H1 (cell line): ENCODE data around the gene UQCR10. TPM values are rescaled to one million over a fixed set of nuclear protein-coding genes. Genes with fewer than 3 reads are reported as not detected.

Experiments
- CTCF ChIA-PET: fragments of 300-600 bp; sonication (Branson Sonifier 250); formaldehyde crosslinking; loops from one replicate; lab custom pipeline; 2021; ENCODE audit not compliant: partially characterized antibody; lab: Charles Lee
- POLR2A ChIA-PET: fragments of 300-600 bp; sonication (Branson Sonifier 250); formaldehyde crosslinking; loops from one replicate; lab custom pipeline; 2021; ENCODE audit warnings: inconsistent platforms; ENCODE audit not compliant: partially characterized antibody; lab: Charles Lee
- DNase-seq, 2 experiments: peaks; one replicate each; pipeline versions ENCODE4 v3.0.0 to v3.0.0-alpha.2; 2010 to 2022; ENCODE audit warnings: low spot score in 2 of 2, low read depth in 1 of 2, mixed read lengths in 1 of 2
- FAIRE-seq: peaks from 2 replicates; lab custom pipeline; 2011; peaks lifted over from hg19 to GRCh38; lab: Jason Lieb, UNC
- H2AFZ ChIP-seq: 2 replicates; pipeline ENCODE4 v1.8.1; 2012; ENCODE audit warnings: low read length, inconsistent platforms
- H2AK5ac ChIP-seq: 2 replicates; pipeline ENCODE4 v1.6.1; 2013; ENCODE audit warnings: low read depth, low read length
- H2BK120ac ChIP-seq: replicated peaks from 2 replicates; pipeline ENCODE3; 2013; ENCODE audit warnings: low read depth, low read length, inconsistent platforms
- H2BK12ac ChIP-seq: 2 replicates; pipeline ENCODE4 v1.6.1; 2013; ENCODE audit warnings: low read depth, low read length
- H2BK15ac ChIP-seq: 2 replicates; pipeline ENCODE4 v1.6.1; 2013; ENCODE audit warnings: low read length
- H2BK20ac ChIP-seq: 2 replicates; pipeline ENCODE4 v1.6.1; 2013; ENCODE audit warnings: low read length
- H2BK5ac ChIP-seq: 2 replicates; pipeline ENCODE4 v1.6.1; 2013; ENCODE audit warnings: low read depth, low read length
- H3K14ac ChIP-seq: 2 replicates; pipeline ENCODE4 v1.6.1; 2013; ENCODE audit warnings: inconsistent platforms; ENCODE audit not compliant: insufficient read length
- H3K18ac ChIP-seq: 2 replicates; pipeline ENCODE4 v1.6.1; 2013; ENCODE audit warnings: low read length; ENCODE audit errors: extremely low read depth
- H3K23ac ChIP-seq: 2 replicates; pipeline ENCODE4 v1.6.1; 2013; ENCODE audit warnings: inconsistent platforms; ENCODE audit not compliant: insufficient read length
- H3K23me2 ChIP-seq: 2 replicates; pipeline ENCODE4 v1.6.1; 2013; ENCODE audit warnings: low read depth, low read length
- H3K27ac ChIP-seq: 2 replicates; pipeline ENCODE4 v1.6.1; 2011; ENCODE audit warnings: low read depth, low read length, inconsistent platforms
- H3K27me3 ChIP-seq, 4 experiments: replicated peaks in 1 of 4; 1 replicate in 1 of 4; 2 replicates in 3 of 4; pipeline versions ENCODE4 v1.6.1 to v1.8.1; 2011 to 2013; ENCODE audit warnings: low read length in 3 of 4, mild to moderate bottlenecking in 3 of 4, inconsistent platforms in 2 of 4, mixed read lengths in 2 of 4, moderate library complexity in 1 of 4; ENCODE audit not compliant: control insufficient read depth in 3 of 4, insufficient read depth in 3 of 4; ENCODE audit errors: extremely low read depth in 1 of 4
- H3K36me3 ChIP-seq, 4 experiments: 2 replicates each; pipeline versions ENCODE4 v1.6.1 to v1.8.1; 2011 to 2013; ENCODE audit warnings: mild to moderate bottlenecking in 4 of 4, low read length in 3 of 4, moderate library complexity in 2 of 4, control low read depth in 1 of 4, inconsistent platforms in 1 of 4; ENCODE audit not compliant: insufficient read depth in 4 of 4, control insufficient read depth in 2 of 4
- H3K4ac ChIP-seq: replicated peaks from 2 replicates; pipeline ENCODE3; 2013; ENCODE audit warnings: low read length, low read depth, mixed read lengths, inconsistent platforms; ENCODE audit not compliant: insufficient read length
- H3K4me1 ChIP-seq, 4 experiments: replicated peaks in 1 of 4; 1 replicate in 1 of 4; 2 replicates in 3 of 4; pipeline versions ENCODE4 v1.6.1 to v1.8.1; 2011 to 2013; ENCODE audit warnings: low read length in 3 of 4, inconsistent platforms in 2 of 4, mixed read lengths in 1 of 4; ENCODE audit not compliant: insufficient read depth in 4 of 4, control insufficient read depth in 3 of 4
- H3K4me2 ChIP-seq, 2 experiments: 2 replicates each; pipeline versions ENCODE4 v1.6.1 to v1.8.1; 2011 to 2013; ENCODE audit warnings: low read depth in 2 of 2, low read length in 2 of 2, control low read depth in 1 of 2, inconsistent platforms in 1 of 2, mild to moderate bottlenecking in 1 of 2; ENCODE audit not compliant: insufficient read depth in 1 of 2
- H3K4me3 ChIP-seq, 4 experiments: fragments of 200-600, 300-600 bp in 1 of 4; sonication (generic), shearing (Covaris generic), sonication (Bioruptor Twin) in 1 of 4; 2 replicates each; pipeline versions ENCODE4 v1.5.1 to v1.8.1; 2011 to 2016; ENCODE audit warnings: low read length in 4 of 4, low read depth in 3 of 4, control low read depth in 2 of 4, inconsistent platforms in 2 of 4, mild to moderate bottlenecking in 2 of 4, mixed read lengths in 1 of 4, moderate library complexity in 1 of 4; ENCODE audit not compliant: insufficient read depth in 2 of 4; ENCODE audit errors: extremely low read depth in 1 of 4
- H3K56ac ChIP-seq: replicated peaks from 2 replicates; pipeline ENCODE3; 2013; ENCODE audit warnings: low read depth, mild to moderate bottlenecking, mixed read lengths, low read length, inconsistent platforms; ENCODE audit not compliant: insufficient read length
- H3K79me1 ChIP-seq: 2 replicates; pipeline ENCODE4 v1.6.1; 2013; ENCODE audit warnings: low read depth, low read length, control low read depth
- H3K79me2 ChIP-seq, 2 experiments: 2 replicates each; pipeline versions ENCODE4 v1.6.1 to v1.8.1; 2012 to 2013; ENCODE audit warnings: low read length in 2 of 2, mild to moderate bottlenecking in 2 of 2, inconsistent platforms in 1 of 2; ENCODE audit not compliant: insufficient read depth in 2 of 2, control insufficient read depth in 1 of 2
- H3K9ac ChIP-seq, 4 experiments: replicated peaks in 1 of 4; 1 replicate in 1 of 4; 2 replicates in 3 of 4; pipeline versions ENCODE4 v1.6.1 to v1.8.1; 2011 to 2013; ENCODE audit warnings: low read depth in 3 of 4, low read length in 3 of 4, control low read depth in 2 of 4, mild to moderate bottlenecking in 2 of 4, moderate library complexity in 2 of 4, inconsistent platforms in 1 of 4; ENCODE audit errors: extremely low read depth in 1 of 4
- H3K9me3 ChIP-seq, 2 experiments: 2 replicates each; pipeline versions ENCODE4 v1.6.1 to v1.8.1; 2012 to 2013; ENCODE audit warnings: mild to moderate bottlenecking in 2 of 2, moderate library complexity in 2 of 2, control low read depth in 1 of 2, inconsistent platforms in 1 of 2, low read depth in 1 of 2, low read length in 1 of 2, mixed read lengths in 1 of 2; ENCODE audit not compliant: insufficient read depth in 2 of 2
- H4K20me1 ChIP-seq, 2 experiments: replicated peaks in 1 of 2; 2 replicates each; pipeline versions ENCODE3 to v1.8.1; 2011 to 2013; ENCODE audit warnings: inconsistent platforms in 2 of 2, low read length in 2 of 2, mild to moderate bottlenecking in 1 of 2; ENCODE audit not compliant: insufficient read depth in 2 of 2, control insufficient read depth in 1 of 2
- H4K5ac ChIP-seq: 2 replicates; pipeline ENCODE4 v1.6.1; 2013; ENCODE audit warnings: low read length, low read depth, mixed read lengths, inconsistent platforms; ENCODE audit not compliant: insufficient read length
- H4K8ac ChIP-seq: 2 replicates; pipeline ENCODE4 v1.8.0; 2013; ENCODE audit warnings: mild to moderate bottlenecking, moderate library complexity, low read length, inconsistent platforms; ENCODE audit not compliant: insufficient read depth; ENCODE audit errors: extremely low read depth
- H4K91ac ChIP-seq: replicated peaks from 2 replicates; pipeline ENCODE3; 2013; ENCODE audit warnings: low read length, mixed read lengths, inconsistent platforms; ENCODE audit not compliant: insufficient read length
- ASH2L ChIP-seq: fragments of 200-600, 300-600 bp; sonication (generic); IDR thresholded peaks from one replicate; pipeline ENCODE4 v1.7.1; 2017; ENCODE audit warnings: low read length
- KDM1A ChIP-seq: fragments of 200-600, 300-600 bp; sonication (generic); IDR thresholded peaks from 2 replicates; pipeline ENCODE4 v1.7.1; 2016; ENCODE audit warnings: mild to moderate bottlenecking, low read length, borderline replicate concordance
- NRF1 ChIP-seq: IDR thresholded peaks from 2 replicates; pipeline ENCODE4 v1.6.1; 2011; ENCODE audit warnings: mild to moderate bottlenecking, low read depth, low read length, improper control_type of control experiment
- RFX5 ChIP-seq: IDR thresholded peaks from 2 replicates; pipeline ENCODE4 v1.6.1; 2011; ENCODE audit warnings: low read depth, low read length, improper control_type of control experiment, borderline replicate concordance
- SAP30 ChIP-seq: fragments of 300-600 bp; sonication (generic); IDR thresholded peaks from 2 replicates; pipeline ENCODE4 v1.7.1; 2012; ENCODE audit warnings: low read length, moderate library complexity, mild to moderate bottlenecking, inconsistent platforms; ENCODE audit not compliant: insufficient read depth, insufficient replicate concordance
- TBP ChIP-seq: IDR thresholded peaks from 2 replicates; pipeline ENCODE4 v1.6.1; 2011; ENCODE audit warnings: low read depth, low read length, improper control_type of control experiment
- ZNF274 ChIP-seq: IDR thresholded peaks from 2 replicates; pipeline ENCODE4 v1.7.0; 2012; ENCODE audit warnings: low read length, borderline replicate concordance; ENCODE audit errors: extremely low read depth
- WGBS, 2 experiments: shearing (Covaris generic) in 1 of 2; methylation state at CpG; one replicate each; pipeline versions ENCODE4 v1.1.6 to v1.1.7; 2013 to 2015; ENCODE audit warnings: low lambda C conversion rate in 2 of 2, mixed read lengths in 2 of 2, inconsistent platforms in 1 of 2, low coverage in 1 of 2, missing lambda C conversion rate in 1 of 2; ENCODE audit not compliant: insufficient replicate concordance in 2 of 2, insufficient coverage in 1 of 2, insufficient read length in 1 of 2; ENCODE audit errors: extremely low coverage in 1 of 2, missing lambda C conversion rate in 1 of 2; 5-methylcytosine and 5-hydroxymethylcytosine counted together
- long read RNA-seq, 2 experiments: library from RNA in 1 of 2; library from capped mRNA in 1 of 2; stranded (forward); transcript quantifications; one replicate each; pipeline ENCODE4 v2.0.0, GENCODE V29; 2021; ENCODE audit warnings: inconsistent platforms in 1 of 2
- polyA minus RNA-seq, 3 experiments: library from RNA; depleted of rRNA, polyadenylated mRNA; stranded (reverse); fragments of >200 nt; gene quantifications; 1 replicate in 2 of 3; 2 replicates in 1 of 3; pipeline ENCODE4 v1.2.3, GENCODE V29; 2011
- polyA plus RNA-seq, 7 experiments: library from polyadenylated mRNA; depleted of rRNA in 3 of 7; stranded (reverse) in 5 of 7; unstranded in 2 of 7; fragments of >200 nt in 5 of 7; fragments of 200-250 nt in 2 of 7; gene quantifications; 1 replicate in 5 of 7; 2 replicates in 1 of 7; 4 replicates in 1 of 7; pipeline versions ENCODE4 v1.2.1 to v1.2.3, GENCODE V29; 2011 to 2013; ENCODE audit warnings: missing spikeins in 2 of 7, mixed read lengths in 2 of 7
- total RNA-seq: library from RNA; stranded (reverse); fragmentation: NEBNext Ultra II Directional; extraction: Animal tissue kit (Norgen Biotek cat#: 25700); gene quantifications from 2 replicates; pipeline ENCODE4 v1.2.1, GENCODE V29; 2021

Gene UQCR10
- total RNA-seq: 102 and 106 TPM in 2 replicates
- polyA plus RNA-seq (2011; rRNA removed): 253 and 260 TPM in 2 replicates
- polyA plus RNA-seq (2011; cell fraction: cytosol; rRNA removed): 192 TPM
- polyA plus RNA-seq (2011; cell fraction: nucleus; rRNA removed): 141 TPM
- polyA plus RNA-seq (2012, experiment 1 of 2): 152 to 189 TPM (median 187 TPM) in 4 replicates
- polyA plus RNA-seq (2012, experiment 2 of 2): 132 TPM
- 123 TPM for polyA plus RNA-seq (2013, experiment 1 of 2)
- polyA plus RNA-seq (2013, experiment 2 of 2): 125 TPM
- 52.2 and 80.8 TPM in 2 replicates for polyA minus RNA-seq (2011; rRNA and poly(A)+ RNA removed)
- polyA minus RNA-seq (2011; cell fraction: cytosol; rRNA and poly(A)+ RNA removed): 63.9 TPM
- 56.3 TPM for polyA minus RNA-seq (2011; cell fraction: nucleus; rRNA and poly(A)+ RNA removed)
- long read RNA-seq, experiment 1, transcript UQCR10-201 (2 exons, 916 nt): major isoform, 209 of 244 reads
- long read RNA-seq, experiment 1, transcript UQCR10-202 (2 exons, 584 nt): minor isoform, 26 of 244 reads
- long read RNA-seq, experiment 1, partial matches to known transcripts: 0 of 244 reads
- long read RNA-seq, experiment 1, other reads (novel, unspliced or antisense): 9 of 244 reads
- long read RNA-seq, experiment 2, transcript UQCR10-201 (2 exons, 916 nt): major isoform, 12 of 16 reads
- long read RNA-seq, experiment 2, partial matches to known transcripts: 0 of 16 reads
- long read RNA-seq, experiment 2, other reads (novel, unspliced or antisense): 2 of 16 reads

- 6% methylated on average over 46 of the region's 46 CpGs; no CpG with 5 or more reads in 1 of the 2 experiments for WGBS, 2 experiments
- FAIRE-seq: no peak
- TF ChIP-seq ASH2L (no peak), RFX5 (no peak), TBP (peak; percentile 46), SAP30 (peak; percentile 70), KDM1A (no peak), NRF1 (peak; percentile 92), ZNF274 (no peak)
These were observed at the start of gene UQCR10 for GRCh38 chr22:29767171-29768051. UQCR10 (plus strand) TSS chr22:29767369; CDS start chr22:29767399, 30 bp downstream.

More at GRCh38 chr22:29767171-29768051, at the start of gene UQCR10:
- Histone ChIP-seq H3K14ac (no peak within 1 kb of the TSS), H4K5ac (peak within 1 kb of the TSS; percentile 97), H2AK5ac (no peak within 1 kb of the TSS), H3K9ac (peak within 1 kb of the TSS; percentile 76 to 98 (median 94)), H2BK120ac (no peak within 1 kb of the TSS), H3K4me1 (peaks cover 3 to 5% (median 4%) of the 10 kb centered on the region in 4 experiments; a peak in 6 of 7 replicates), H2AFZ (peak within 1 kb of the TSS; percentile 99), H2BK20ac (no peak within 1 kb of the TSS), H3K18ac (peak within 1 kb of the TSS; percentile 65), H3K4me2 (peak within 1 kb of the TSS; percentile 77 to 90), H3K4me3 (peak within 1 kb of the TSS; percentile 78 to 99 (median 92)), H4K8ac (peak within 1 kb of the TSS; percentile 97; the same call in 1 of the 2 replicates), H3K23ac (no peak within 1 kb of the TSS), H3K27me3 (no peaks in the 10 kb centered on the region), H3K4ac (peak within 1 kb of the TSS; percentile 33), H2BK5ac (peak within 1 kb of the TSS; percentile 95), H3K79me1 (peaks cover 5% of the 10 kb centered on the region), H3K23me2 (peaks cover 3% of the 10 kb centered on the region; the same call in 1 of the 2 replicates), H3K9me3 (no peaks in the 10 kb centered on the region), H4K91ac (peak within 1 kb of the TSS; percentile 62), H3K36me3 (peaks cover 3 to 13% (median 6%) of the 10 kb centered on the region in 4 experiments; a peak in 6 of 8 replicates), H2BK15ac (peak within 1 kb of the TSS; percentile 67; the same call in 1 of the 2 replicates), H3K27ac (peak within 1 kb of the TSS; percentile 91), H3K79me2 (peaks cover 4 to 13% of the 10 kb centered on the region in 2 experiments; a peak in 2 of 4 replicates), H3K56ac (peak within 1 kb of the TSS; percentile 21), H2BK12ac (peak within 1 kb of the TSS; percentile 51; the same call in 1 of the 2 replicates), H4K20me1 (peaks cover 0 to 3% of the 10 kb centered on the region in 2 experiments)
- POLR2A ChIA-PET: interaction anchor here (0.6 to 1.5 kb wide), 7 partner anchors 8 to 227 kb away, joined by 3 to 6 read pairs (median 3); no protein-coding TSS in a partner anchor
- DNase-seq: peak; percentile 59 to 94
- CTCF ChIA-PET: interaction anchor here (1.0 to 2.7 kb wide), 3 partner anchors 8 to 238 kb away, joined by 3 to 12 read pairs (median 4); no protein-coding TSS in a partner anchor
